Glutamatergic neuron (in vitro differentiated cells): ENCODE results near the gene FAAP100. TPM values are rescaled to one million over a fixed set of nuclear protein-coding genes. Genes with fewer than 3 reads are reported as not detected.
"Not testable (repeated sequence)": the region's sequence is repeated elsewhere in the genome, so short reads cannot be mapped to it uniquely, and the experiment has no call there.

Experiments
- DNase-seq: peaks from one replicate; pipeline ENCODE4 v3.0.0; 2022
- H3K27ac Mint-ChIP-seq: one replicate; pipeline ENCODE4 v1.8.0; 2020; ENCODE audit warnings: mild to moderate bottlenecking, mixed read lengths, inconsistent platforms; ENCODE audit not compliant: unreplicated experiment
- H3K27me3 Mint-ChIP-seq: one replicate; pipeline ENCODE4 v1.8.0; 2020; ENCODE audit warnings: mild to moderate bottlenecking, moderate library complexity, mixed read lengths, inconsistent platforms; ENCODE audit not compliant: unreplicated experiment
- H3K36me3 Mint-ChIP-seq: one replicate; pipeline ENCODE4 v1.8.0; 2020; ENCODE audit warnings: mild to moderate bottlenecking, mixed read lengths, inconsistent platforms; ENCODE audit not compliant: unreplicated experiment
- H3K4me1 Mint-ChIP-seq: one replicate; pipeline ENCODE4 v1.8.0; 2020; ENCODE audit warnings: mild to moderate bottlenecking, low read depth, mixed read lengths, inconsistent platforms; ENCODE audit not compliant: unreplicated experiment
- H3K4me3 Mint-ChIP-seq: one replicate; pipeline ENCODE4 v1.8.0; 2020; ENCODE audit warnings: mild to moderate bottlenecking, mixed read lengths, inconsistent platforms; ENCODE audit not compliant: unreplicated experiment
- H3K9me3 Mint-ChIP-seq: one replicate; pipeline ENCODE4 v1.8.0; 2020; ENCODE audit warnings: mild to moderate bottlenecking, moderate library complexity, mixed read lengths, inconsistent platforms; ENCODE audit not compliant: unreplicated experiment
- total RNA-seq: library from RNA; stranded (reverse); fragmentation: NEBNext Ultra II Directional; extraction: Animal tissue kit (Norgen Biotek cat#: 25700); gene quantifications from one replicate; pipeline ENCODE4 v1.2.1, GENCODE V29; 2021; ENCODE audit not compliant: unreplicated experiment
- TF ChIP-seq, protein P1 (sequence below): fragments of 200-600 bp; sonication (generic); IDR thresholded peaks from one replicate; pipeline ENCODE4 v1.5.0; 2021; ENCODE audit not compliant: partially characterized antibody, unreplicated experiment

The FAAP100 gene
- total RNA-seq, 1 donor from 2014 or later: 56.5 TPM

DNA sequence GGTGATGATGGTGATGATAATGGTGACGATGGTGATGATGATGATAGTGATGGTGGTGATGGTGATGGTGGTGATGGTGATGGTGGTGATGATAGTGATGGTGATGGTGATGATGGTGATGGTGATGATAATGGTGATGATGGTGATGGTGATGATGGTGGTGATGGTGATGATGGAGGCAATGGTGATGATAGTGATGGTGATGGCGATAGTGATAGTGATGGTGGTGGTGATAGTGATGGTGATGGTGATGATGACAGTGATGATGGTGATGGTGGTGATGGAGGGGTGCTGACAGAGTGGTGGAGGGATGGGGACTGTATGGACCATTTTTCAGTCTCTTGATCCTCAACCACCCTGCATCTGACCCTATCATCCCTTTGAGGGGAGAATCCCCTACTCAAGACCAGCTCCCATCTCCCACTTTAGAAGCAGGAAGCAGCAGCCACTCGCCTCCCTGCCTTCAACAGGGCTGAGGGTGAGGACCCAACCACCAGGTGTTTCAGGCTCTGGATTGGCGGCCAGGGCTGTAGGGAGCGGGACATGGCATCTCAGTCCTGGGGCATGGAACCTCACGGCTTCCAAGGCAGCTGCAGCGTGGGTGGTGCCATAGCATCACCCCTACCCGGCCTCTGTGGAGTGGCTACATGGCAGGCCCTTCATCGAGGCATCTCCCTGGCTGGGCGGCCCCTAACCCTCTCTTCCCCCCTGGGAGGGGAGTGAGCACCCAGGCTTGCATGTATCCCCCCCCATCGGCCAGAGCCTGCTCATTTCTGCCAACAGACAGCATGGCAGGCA lies 19.5 kb downstream of the FAAP100 start:
- no peaks in the 10 kb centered on the region for H3K4me1 Mint-ChIP-seq
- peaks cover 3% of the 10 kb centered on the region for H3K9me3 Mint-ChIP-seq
- H3K27me3 Mint-ChIP-seq: peaks cover 2% of the 10 kb centered on the region
- H3K27ac Mint-ChIP-seq: no peak overlapping the region
- DNase-seq: no peak
- no peaks in the 10 kb centered on the region for H3K36me3 Mint-ChIP-seq
- TF ChIP-seq, protein P1, sequence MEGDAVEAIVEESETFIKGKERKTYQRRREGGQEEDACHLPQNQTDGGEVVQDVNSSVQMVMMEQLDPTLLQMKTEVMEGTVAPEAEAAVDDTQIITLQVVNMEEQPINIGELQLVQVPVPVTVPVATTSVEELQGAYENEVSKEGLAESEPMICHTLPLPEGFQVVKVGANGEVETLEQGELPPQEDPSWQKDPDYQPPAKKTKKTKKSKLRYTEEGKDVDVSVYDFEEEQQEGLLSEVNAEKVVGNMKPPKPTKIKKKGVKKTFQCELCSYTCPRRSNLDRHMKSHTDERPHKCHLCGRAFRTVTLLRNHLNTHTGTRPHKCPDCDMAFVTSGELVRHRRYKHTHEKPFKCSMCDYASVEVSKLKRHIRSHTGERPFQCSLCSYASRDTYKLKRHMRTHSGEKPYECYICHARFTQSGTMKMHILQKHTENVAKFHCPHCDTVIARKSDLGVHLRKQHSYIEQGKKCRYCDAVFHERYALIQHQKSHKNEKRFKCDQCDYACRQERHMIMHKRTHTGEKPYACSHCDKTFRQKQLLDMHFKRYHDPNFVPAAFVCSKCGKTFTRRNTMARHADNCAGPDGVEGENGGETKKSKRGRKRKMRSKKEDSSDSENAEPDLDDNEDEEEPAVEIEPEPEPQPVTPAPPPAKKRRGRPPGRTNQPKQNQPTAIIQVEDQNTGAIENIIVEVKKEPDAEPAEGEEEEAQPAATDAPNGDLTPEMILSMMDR: no peak
- no peak overlapping the region for H3K4me3 Mint-ChIP-seq

DNA sequence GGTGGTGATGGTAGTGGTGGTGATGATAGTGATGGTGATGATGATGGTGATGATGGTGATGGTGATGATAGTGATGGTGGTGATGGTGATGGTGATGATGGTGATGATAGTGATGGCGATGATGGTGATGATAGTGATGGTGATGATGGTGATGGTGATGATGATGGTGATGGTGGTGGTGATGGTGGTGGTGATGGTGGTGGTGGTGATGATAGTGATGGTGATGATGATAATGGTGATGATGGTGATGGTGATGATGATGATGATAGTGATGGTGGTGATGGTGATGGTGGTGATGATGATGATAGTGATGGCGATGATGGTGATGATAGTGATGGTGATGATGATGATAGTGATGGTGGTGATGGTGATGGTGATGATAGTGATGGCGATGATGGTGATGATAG lies 20.2 kb downstream of the FAAP100 start:
- H3K4me1 Mint-ChIP-seq, H3K9me3 Mint-ChIP-seq, DNase-seq, H3K4me3 Mint-ChIP-seq, H3K27ac Mint-ChIP-seq, H3K36me3 Mint-ChIP-seq, H3K27me3 Mint-ChIP-seq: not testable (repeated sequence)

DNA sequence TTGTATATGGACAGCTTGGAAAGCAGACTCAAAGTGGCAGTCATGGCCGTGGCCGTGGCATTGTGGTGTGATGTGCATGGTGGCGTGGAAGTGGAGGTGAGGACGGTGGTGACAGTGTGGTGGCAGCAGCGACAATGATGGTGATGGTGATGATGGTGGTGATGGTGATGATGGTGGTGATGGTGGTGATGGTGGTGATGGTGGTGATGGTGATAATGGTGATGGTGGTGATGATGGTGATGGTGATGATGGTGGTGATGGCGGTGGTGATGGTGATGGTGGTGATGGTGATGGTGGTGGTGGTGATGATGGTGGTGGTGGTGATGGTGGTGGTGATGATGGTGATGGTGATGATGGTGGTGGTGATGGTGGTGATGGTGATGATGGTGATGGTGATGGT lies 21.1 kb downstream of the FAAP100 start:
- not testable (repeated sequence) for H3K4me3 Mint-ChIP-seq, H3K36me3 Mint-ChIP-seq, DNase-seq, H3K9me3 Mint-ChIP-seq, H3K27me3 Mint-ChIP-seq, H3K27ac Mint-ChIP-seq, H3K4me1 Mint-ChIP-seq

DNA sequence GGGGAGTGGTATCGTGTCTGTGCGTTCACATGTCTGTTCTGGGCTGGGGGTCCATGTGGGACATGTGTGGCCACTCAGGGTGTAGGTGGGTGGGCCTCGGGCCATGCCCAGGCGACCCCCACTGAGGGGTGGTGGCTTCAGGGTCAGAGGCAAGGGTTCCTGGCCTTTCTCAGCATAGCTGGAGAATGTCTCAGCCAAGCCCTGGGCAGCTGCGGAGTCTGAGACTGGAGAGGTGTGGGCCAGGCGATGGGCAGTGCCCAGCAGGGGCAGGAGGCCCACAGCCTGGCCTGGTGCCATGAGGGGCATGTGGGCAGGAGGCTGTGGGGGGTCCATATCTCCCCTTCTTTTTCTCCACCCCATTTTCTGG lies 22.7 kb downstream of the FAAP100 start:
- no peak for DNase-seq
- Mint-ChIP-seq H3K4me1 (no peaks in the 10 kb centered on the region), H3K9me3 (peaks cover 2% of the 10 kb centered on the region), H3K4me3 (no peak overlapping the region), H3K27me3 (peaks cover 2% of the 10 kb centered on the region), H3K36me3 (no peaks in the 10 kb centered on the region), H3K27ac (no peak overlapping the region)
- TF ChIP-seq, protein P1: no peak

DNA sequence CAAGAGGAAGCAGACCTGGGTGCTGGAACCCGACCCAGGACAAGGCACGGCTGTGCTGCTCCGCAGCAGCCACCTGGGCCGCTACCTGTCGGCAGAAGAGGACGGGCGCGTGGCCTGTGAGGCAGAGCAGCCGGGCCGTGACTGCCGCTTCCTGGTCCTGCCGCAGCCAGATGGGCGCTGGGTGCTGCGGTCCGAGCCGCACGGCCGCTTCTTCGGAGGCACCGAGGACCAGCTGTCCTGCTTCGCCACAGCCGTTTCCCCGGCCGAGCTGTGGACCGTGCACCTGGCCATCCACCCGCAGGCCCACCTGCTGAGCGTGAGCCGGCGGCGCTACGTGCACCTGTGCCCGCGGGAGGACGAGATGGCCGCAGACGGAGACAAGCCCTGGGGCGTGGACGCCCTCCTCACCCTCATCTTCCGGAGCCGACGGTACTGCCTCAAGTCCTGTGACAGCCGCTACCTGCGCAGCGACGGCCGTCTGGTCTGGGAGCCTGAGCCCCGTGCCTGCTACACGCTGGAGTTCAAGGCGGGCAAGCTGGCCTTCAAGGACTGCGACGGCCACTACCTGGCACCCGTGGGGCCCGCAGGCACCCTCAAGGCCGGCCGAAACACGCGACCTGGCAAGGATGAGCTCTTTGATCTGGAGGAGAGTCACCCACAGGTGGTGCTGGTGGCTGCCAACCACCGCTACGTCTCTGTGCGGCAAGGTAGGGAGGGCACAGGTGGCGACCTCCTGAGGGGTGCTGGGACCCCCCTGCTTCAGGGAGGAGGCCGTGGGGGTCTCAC lies 23.3 kb downstream of the FAAP100 start:
- Mint-ChIP-seq H3K4me3 (no peak overlapping the region), H3K4me1 (no peaks in the 10 kb centered on the region), H3K27me3 (peaks cover 2% of the 10 kb centered on the region), H3K36me3 (no peaks in the 10 kb centered on the region), H3K9me3 (peaks cover 2% of the 10 kb centered on the region), H3K27ac (no peak overlapping the region)
- TF ChIP-seq, protein P1: no peak
- no peak for DNase-seq

DNA sequence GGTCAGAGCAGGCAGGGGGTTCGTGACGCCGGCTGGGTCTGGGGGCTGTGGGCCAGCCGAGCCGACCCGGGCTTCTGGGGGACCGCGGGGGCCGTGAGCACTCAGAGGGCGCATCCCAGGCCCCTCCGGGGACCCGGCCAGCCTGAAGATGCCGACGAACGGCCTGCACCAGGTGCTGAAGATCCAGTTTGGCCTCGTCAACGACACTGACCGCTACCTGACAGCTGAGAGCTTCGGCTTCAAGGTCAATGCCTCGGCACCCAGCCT lies 23.8 kb downstream of the FAAP100 start:
- Mint-ChIP-seq H3K27me3 (peaks cover 2% of the 10 kb centered on the region), H3K27ac (no peak overlapping the region), H3K9me3 (peaks cover 2% of the 10 kb centered on the region), H3K36me3 (no peaks in the 10 kb centered on the region), H3K4me3 (no peak overlapping the region), H3K4me1 (no peaks in the 10 kb centered on the region)
- no peak for DNase-seq
- TF ChIP-seq, protein P1: no peak
